Smooth muscle cell (in vitro differentiated cells): ENCODE measurements around the gene SLC1A4. TPM values are rescaled to one million over a fixed set of nuclear protein-coding genes. Genes with fewer than 3 reads are reported as not detected.

Experiments used
- DNase-seq: peaks from one replicate; lab custom pipeline; 2025; ENCODE audit not compliant: unreplicated experiment; lab: John Stamatoyannopoulos, UW
- H2AFZ ChIP-seq: fragments of 200-600 bp; sonication (generic); 2 replicates; pipeline ENCODE4 v1.6.0; 2016; ENCODE audit warnings: antibody characterized with exemption, low read depth, mild to moderate bottlenecking
- H3F3A ChIP-seq: fragments of 200-600 bp; sonication (generic); 2 replicates; pipeline ENCODE4 v1.6.0; 2017; ENCODE audit warnings: antibody characterized with exemption, low read depth
- H3K27ac ChIP-seq: fragments of 200-600 bp; sonication (generic); 2 replicates; pipeline ENCODE4 v1.5.1; 2016; ENCODE audit warnings: low read depth, mild to moderate bottlenecking
- H3K27me3 ChIP-seq: fragments of 200-600 bp; sonication (generic); 2 replicates; pipeline ENCODE4 v1.6.1; 2016; ENCODE audit warnings: low read depth, mild to moderate bottlenecking
- H3K36me3 ChIP-seq: fragments of 200-600 bp; sonication (generic); 2 replicates; pipeline ENCODE4 v1.5.1; 2016; ENCODE audit warnings: low read depth
- H3K4me1 ChIP-seq: fragments of 200-600 bp; sonication (generic); 2 replicates; pipeline ENCODE4 v1.5.1; 2016; ENCODE audit warnings: low read depth
- H3K4me2 ChIP-seq: fragments of 200-600 bp; sonication (generic); 2 replicates; pipeline ENCODE4 v1.6.0; 2016; ENCODE audit warnings: mild to moderate bottlenecking
- H3K4me3 ChIP-seq: fragments of 200-600 bp; sonication (generic); 2 replicates; pipeline ENCODE4 v1.5.1; 2016; ENCODE audit warnings: mild to moderate bottlenecking
- H3K79me2 ChIP-seq: fragments of 200-600 bp; sonication (generic); 2 replicates; pipeline ENCODE4 v1.6.0; 2016; ENCODE audit warnings: low read depth, mild to moderate bottlenecking
- H3K9ac ChIP-seq: fragments of 200-600 bp; sonication (generic); 2 replicates; pipeline ENCODE4 v1.6.0; 2016; ENCODE audit warnings: low read depth
- H3K9me3 ChIP-seq: fragments of 200-600 bp; sonication (generic); replicated peaks from 2 replicates; pipeline ENCODE4 v1.5.1; 2016; ENCODE audit warnings: low read depth
- H4K20me1 ChIP-seq: fragments of 200-600 bp; sonication (generic); 2 replicates; pipeline ENCODE4 v1.6.0; 2016; ENCODE audit warnings: low read depth
- CTCF ChIP-seq: fragments of 200-600 bp; sonication (generic); IDR thresholded peaks from 2 replicates; pipeline ENCODE4 v1.5.1; 2017; ENCODE audit warnings: borderline replicate concordance, mild to moderate bottlenecking, antibody characterized with exemption; ENCODE audit not compliant: insufficient read depth, poor library complexity, severe bottlenecking
- WGBS: methylation state at CpG from one replicate; pipeline ENCODE4 v1.1.7; 2016; ENCODE audit warnings: low lambda C conversion rate; 5-methylcytosine and 5-hydroxymethylcytosine counted together
- polyA plus RNA-seq: library from polyadenylated mRNA; unstranded; fragments of >200 nt; fragmentation: Nextera tagmentation; extraction: Ambion mirVana; gene quantifications from 2 replicates; pipeline ENCODE4 v1.2.1, GENCODE V29; 2016
- total RNA-seq: library from RNA; depleted of rRNA; stranded (reverse); fragments of >200 nt; gene quantifications from 2 replicates; pipeline ENCODE4 v1.2.3, GENCODE V29; 2014

SLC1A4 gene
- total and polyA plus RNA-seq, 2 experiments from 2014 or later = 14.2 to 16.9 TPM

DNA sequence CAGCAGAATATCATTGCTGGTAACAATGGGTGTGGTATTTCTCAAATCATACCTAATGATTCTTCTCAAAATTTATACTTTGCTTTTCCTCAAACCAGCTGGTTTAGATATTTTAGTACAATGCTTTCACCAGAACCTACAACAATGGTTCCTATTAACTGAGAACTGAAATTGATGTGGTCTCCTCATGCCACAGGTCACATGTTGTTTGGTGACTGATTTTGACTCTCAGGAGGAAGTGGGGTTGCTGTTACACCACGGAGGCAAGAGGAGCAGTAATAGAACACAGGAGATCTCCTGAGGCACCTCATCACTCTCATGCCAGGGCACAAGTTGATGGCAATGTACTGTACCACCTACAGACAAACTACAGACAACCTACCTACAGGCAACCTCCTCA, 64.0 kb downstream of the SLC1A4 start:
- Histone ChIP-seq H3K9me3 (no peaks in the 10 kb centered on the region), H4K20me1 (peaks cover 8% of the 10 kb centered on the region), H3K4me3 (no peak overlapping the region), H3K9ac (no peak overlapping the region), H3K79me2 (peaks cover 13% of the 10 kb centered on the region), H3K27ac (no peak overlapping the region), H2AFZ (no peak overlapping the region), H3K27me3 (no peaks in the 10 kb centered on the region), H3K4me1 (peaks cover 9% of the 10 kb centered on the region), H3F3A (no peaks in the 10 kb centered on the region), H3K36me3 (no peaks in the 10 kb centered on the region), H3K4me2 (no peak overlapping the region)
- no peak for TF ChIP-seq CTCF
- DNase-seq = no peak
- WGBS = 61% methylated on average over 1 of the region's 1 CpG

GRCh38 chr2:65054749-65055421, 65.7 kb downstream of the SLC1A4 start:
- H3K79me2 ChIP-seq = peaks cover 26% of the 10 kb centered on the region
- no peak overlapping the region for H3K9ac ChIP-seq
- TF ChIP-seq CTCF = no peak
- no peak overlapping the region for H2AFZ ChIP-seq
- H4K20me1 ChIP-seq = peaks cover 22% of the 10 kb centered on the region
- H3K4me2 ChIP-seq = peak overlapping the region; percentile 94
- H3K9me3 ChIP-seq = no peaks in the 10 kb centered on the region
- no peaks in the 10 kb centered on the region for H3K27me3 ChIP-seq
- H3K36me3 ChIP-seq = no peaks in the 10 kb centered on the region
- H3K4me3 ChIP-seq = no peak overlapping the region
- H3F3A ChIP-seq = no peaks in the 10 kb centered on the region
- WGBS = 85% methylated on average over 4 of the region's 4 CpGs
- no peak overlapping the region for H3K27ac ChIP-seq
- H3K4me1 ChIP-seq = peaks cover 9% of the 10 kb centered on the region
- DNase-seq = no peak

DNA sequence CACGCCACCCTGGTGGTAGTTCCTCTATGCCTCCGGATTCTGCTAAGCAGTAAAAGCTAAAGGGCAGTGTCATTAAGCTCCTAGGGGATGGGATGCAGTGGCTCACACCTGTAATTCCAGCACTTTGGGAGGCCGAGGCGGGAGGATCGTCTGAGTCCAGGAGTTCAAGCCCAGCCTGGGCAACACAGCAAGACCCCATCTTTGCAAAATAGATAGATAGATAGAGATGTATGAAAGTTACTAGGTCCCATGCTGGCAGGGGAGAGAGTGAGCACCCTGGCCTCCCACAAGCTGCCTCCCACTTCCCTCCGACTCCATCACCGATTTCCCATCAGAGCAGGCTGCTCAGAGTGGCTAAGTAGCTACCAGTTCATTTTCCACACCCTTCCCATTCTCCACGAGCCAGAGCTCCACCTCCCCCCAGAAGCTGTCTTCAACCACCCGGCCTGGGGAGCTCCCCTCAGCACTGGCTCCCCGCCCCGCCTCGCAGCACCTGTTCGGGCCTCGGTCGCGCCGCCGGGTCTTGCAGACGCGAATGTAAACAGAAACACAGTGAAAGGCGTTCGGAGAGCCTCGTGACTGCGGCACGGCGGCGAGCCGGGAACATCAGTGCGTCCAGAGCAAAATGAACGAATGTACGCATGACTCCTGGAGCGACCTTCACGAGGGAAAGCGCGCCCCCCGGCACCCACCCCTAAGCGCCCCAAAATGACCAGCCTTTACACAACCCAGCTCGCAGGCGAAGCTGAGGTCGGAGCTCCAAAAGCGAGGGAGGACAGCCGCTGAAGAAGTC, 66.4 kb downstream of the SLC1A4 start:
- no peak for TF ChIP-seq CTCF
- Histone ChIP-seq H2AFZ (peak overlapping the region; percentile 20), H3K27ac (no peak overlapping the region), H3K4me1 (peaks cover 9% of the 10 kb centered on the region), H3K27me3 (no peaks in the 10 kb centered on the region), H3K4me2 (peak overlapping the region; percentile 94), H3F3A (no peaks in the 10 kb centered on the region), H3K4me3 (peak overlapping the region; percentile 75), H3K9me3 (no peaks in the 10 kb centered on the region), H3K79me2 (peaks cover 34% of the 10 kb centered on the region), H4K20me1 (peaks cover 29% of the 10 kb centered on the region), H3K36me3 (no peaks in the 10 kb centered on the region), H3K9ac (no peak overlapping the region)
- 13% methylated on average over 41 of the region's 42 CpGs for WGBS
- DNase-seq = peak; percentile 57
